Left ventricle myocardium inferior (tissue), 1 donor: ENCODE measurements around the gene R3HCC1L. TPM values are rescaled to one million over a fixed set of nuclear protein-coding genes. Genes with fewer than 3 reads are reported as not detected.

ENCODE experiments used
- DNase-seq: peaks from one replicate; pipeline ENCODE4 v3.0.0-alpha.2; 2020
- H3K27ac ChIP-seq: fragments of 200-600 bp; replicated peaks from 2 replicates; pipeline ENCODE4 v1.8.0; 2021
- H3K27me3 ChIP-seq: fragments of 200-600 bp; 2 replicates; pipeline ENCODE4 v1.8.0; 2021; ENCODE audit warnings: low read depth
- H3K36me3 ChIP-seq: fragments of 200-600 bp; 2 replicates; pipeline ENCODE4 v1.8.0; 2021
- H3K4me1 ChIP-seq: fragments of 200-600 bp; 2 replicates; pipeline ENCODE4 v1.8.0; 2021
- H3K4me3 ChIP-seq: fragments of 200-600 bp; 2 replicates; pipeline ENCODE4 v1.8.0; 2021; ENCODE audit warnings: mild to moderate bottlenecking, moderate library complexity
- H3K9me3 ChIP-seq: fragments of 200-600 bp; replicated peaks from 2 replicates; pipeline ENCODE4 v1.8.0; 2021
- CTCF ChIP-seq: fragments of 200-600 bp; IDR thresholded peaks from 2 replicates; pipeline ENCODE4 v1.8.0; 2021; ENCODE audit warnings: antibody characterized with exemption, mild to moderate bottlenecking, borderline replicate concordance
- intact Hi-C: fragments of 100-400 bp; cut with micrococcal nuclease; formaldehyde crosslinking; loops from one replicate; pipeline ENCODE4 v1.11.0; 2022
- total RNA-seq: library from RNA; stranded (reverse); fragmentation: NEBNext Ultra II Directional; extraction: Animal tissue kit (Norgen Biotek cat#: 25700); gene quantifications from one replicate; pipeline ENCODE4 v1.2.1, GENCODE V29; 2021
- donor health status: DM: no; HTN: yes; CAD: no; lungs with severe emphysema.

The R3HCC1L gene
- total RNA-seq, 1 donor from 2014 or later = 5.9 TPM

GRCh38 chr10:98205351-98205750, 70.9 kb downstream of the R3HCC1L start:
- intact Hi-C loops = no loop called here
- H3K27me3 ChIP-seq = no peaks in the 10 kb centered on the region

GRCh38 chr10:98208925-98209324, 74.5 kb downstream of the R3HCC1L start:
- no peak overlapping the region for H3K4me3 ChIP-seq
- no peak overlapping the region for H3K27ac ChIP-seq
- H3K27me3 ChIP-seq = no peaks in the 10 kb centered on the region
- TF ChIP-seq CTCF = no peak
- no peak for DNase-seq
- H3K9me3 ChIP-seq = no peaks in the 10 kb centered on the region
- intact Hi-C loops = no loop called here
- H3K36me3 ChIP-seq = peaks cover 25% of the 10 kb centered on the region
- H3K4me1 ChIP-seq = peaks cover 15% of the 10 kb centered on the region

More at GRCh38 chr10:98205351-98205750, 70.9 kb downstream of the R3HCC1L start:
- Histone ChIP-seq H3K36me3 (peaks cover 25% of the 10 kb centered on the region), H3K4me1 (no peaks in the 10 kb centered on the region), H3K4me3 (no peak overlapping the region), H3K27ac (no peak overlapping the region), H3K9me3 (no peaks in the 10 kb centered on the region)
- DNase-seq = no peak
- TF ChIP-seq CTCF = no peak

- intact Hi-C loops = no loop called here
- H3K27ac ChIP-seq = no peak overlapping the region
- TF ChIP-seq CTCF = no peak
- H3K36me3 ChIP-seq = peaks cover 25% of the 10 kb centered on the region
- H3K4me3 ChIP-seq = no peak overlapping the region
- H3K27me3 ChIP-seq = no peaks in the 10 kb centered on the region
- DNase-seq = no peak
- no peaks in the 10 kb centered on the region for H3K9me3 ChIP-seq
- H3K4me1 ChIP-seq = peaks cover 20% of the 10 kb centered on the region
These were observed 75.0 kb downstream of the R3HCC1L start for GRCh38 chr10:98209441-98209840.

GRCh38 chr10:98212196-98212595, 77.7 kb downstream of the R3HCC1L start:
- peaks cover 6% of the 10 kb centered on the region for H3K9me3 ChIP-seq
- peaks cover 25% of the 10 kb centered on the region for H3K36me3 ChIP-seq
- no peak for DNase-seq
- intact Hi-C loops = no loop called here
- no peak for TF ChIP-seq CTCF
- H3K27me3 ChIP-seq = no peaks in the 10 kb centered on the region
- H3K4me1 ChIP-seq = peaks cover 26% of the 10 kb centered on the region
- no peak overlapping the region for H3K27ac ChIP-seq
- no peak overlapping the region for H3K4me3 ChIP-seq

GRCh38 chr10:98213740-98214139, 79.3 kb downstream of the R3HCC1L start:
- no peak for TF ChIP-seq CTCF
- no peak overlapping the region for H3K4me3 ChIP-seq
- peaks cover 13% of the 10 kb centered on the region for H3K36me3 ChIP-seq
- intact Hi-C loops = no loop called here
- no peak overlapping the region for H3K27ac ChIP-seq
- H3K9me3 ChIP-seq = peaks cover 22% of the 10 kb centered on the region
- H3K4me1 ChIP-seq = peaks cover 26% of the 10 kb centered on the region
- no peak for DNase-seq
- no peaks in the 10 kb centered on the region for H3K27me3 ChIP-seq

GRCh38 chr10:98215373-98215772, 80.9 kb downstream of the R3HCC1L start:
- Histone ChIP-seq H3K27ac (no peak overlapping the region), H3K4me3 (no peak overlapping the region), H3K4me1 (peaks cover 26% of the 10 kb centered on the region), H3K27me3 (no peaks in the 10 kb centered on the region), H3K9me3 (peaks cover 38% of the 10 kb centered on the region), H3K36me3 (peaks cover 3% of the 10 kb centered on the region)
- no peak for DNase-seq
- intact Hi-C loops = no loop called here
- TF ChIP-seq CTCF = no peak
